ENCODE measurements around the gene RPP40.

RPP40 gene

DNA sequence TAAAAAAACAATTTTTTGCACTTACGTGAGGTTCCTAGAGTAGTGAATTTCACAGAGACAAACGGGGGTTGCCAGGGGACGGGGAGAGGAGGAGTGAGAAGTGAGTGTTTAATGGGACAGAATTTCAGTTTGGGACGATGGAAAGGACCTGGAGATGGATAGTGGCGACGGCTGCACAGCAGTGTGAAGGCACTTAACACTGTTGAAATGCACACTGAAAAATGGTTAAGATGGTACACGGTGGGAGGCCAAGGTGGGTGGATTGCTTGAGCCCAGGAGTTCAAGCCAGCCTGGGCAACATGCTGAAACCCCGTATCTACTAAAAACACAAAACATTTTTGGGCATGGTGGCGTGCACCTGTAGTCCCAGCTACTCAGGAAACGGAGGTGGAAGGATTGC is 31.4 kb downstream of the RPP40 start:
- DNase-seq, result peak in 1 of 10 donors; percentile 15
- intact Hi-C loops (cut with DNase I), result no loop called here

DNA sequence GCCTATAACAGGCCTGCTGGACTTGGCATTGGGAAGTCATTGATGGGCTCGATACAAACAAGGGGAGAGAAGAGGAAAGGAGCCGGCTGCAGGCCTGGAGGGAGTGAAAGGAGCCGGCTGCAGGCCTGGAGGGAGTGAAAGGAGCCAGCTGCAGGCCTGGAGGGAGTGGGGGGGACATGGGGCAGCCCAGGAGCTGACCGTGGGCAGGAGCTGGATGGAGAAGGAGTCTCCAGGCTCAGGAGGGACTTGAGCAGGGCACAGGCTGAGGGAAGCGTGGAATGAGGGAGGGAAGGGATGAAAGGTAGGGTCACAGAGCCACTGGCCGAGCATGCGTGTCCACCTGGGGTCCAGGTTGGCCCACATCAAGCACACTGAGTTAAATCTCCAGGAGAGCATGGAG is 32.0 kb downstream of the RPP40 start:
- intact Hi-C loops (cut with DNase I), result no loop called here
- DNase-seq, result peak in 1 of 10 donors; percentile 39

DNA sequence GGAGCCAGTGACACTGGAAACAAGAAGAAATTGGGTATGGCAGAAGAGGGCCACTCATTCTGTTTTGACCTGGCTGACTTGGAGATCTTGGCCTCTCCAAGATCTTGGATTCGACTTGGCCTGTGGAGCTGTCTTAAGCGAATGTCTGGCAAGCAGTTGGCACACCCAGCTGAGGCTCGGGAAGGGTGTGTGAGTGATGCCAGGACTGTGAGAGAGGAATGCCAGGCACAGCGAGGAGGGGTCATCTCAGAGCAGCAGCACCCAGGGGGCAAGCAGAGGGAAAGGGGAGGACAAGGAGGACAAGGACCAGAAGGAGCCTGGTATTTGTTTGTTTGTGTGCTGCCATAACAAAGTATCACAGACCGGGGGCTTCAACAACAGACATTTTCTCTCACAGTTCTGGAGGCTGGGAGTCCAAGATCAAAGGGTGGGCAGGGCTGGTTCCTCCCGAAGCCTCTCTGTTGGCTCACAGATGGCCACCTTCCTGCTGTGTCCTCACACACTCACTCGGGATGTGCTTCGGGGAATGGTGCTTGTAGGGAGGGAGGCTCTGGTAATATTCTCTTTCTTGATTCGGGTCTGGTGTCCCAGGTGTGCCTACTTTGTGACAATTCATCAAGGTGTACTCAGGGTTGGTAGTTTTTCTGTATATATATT is 33.0 kb downstream of the RPP40 start:
- DNase-seq, result peak in 1 of 10 donors; percentile 79
- intact Hi-C loops (cut with DNase I), result no loop called here

DNA sequence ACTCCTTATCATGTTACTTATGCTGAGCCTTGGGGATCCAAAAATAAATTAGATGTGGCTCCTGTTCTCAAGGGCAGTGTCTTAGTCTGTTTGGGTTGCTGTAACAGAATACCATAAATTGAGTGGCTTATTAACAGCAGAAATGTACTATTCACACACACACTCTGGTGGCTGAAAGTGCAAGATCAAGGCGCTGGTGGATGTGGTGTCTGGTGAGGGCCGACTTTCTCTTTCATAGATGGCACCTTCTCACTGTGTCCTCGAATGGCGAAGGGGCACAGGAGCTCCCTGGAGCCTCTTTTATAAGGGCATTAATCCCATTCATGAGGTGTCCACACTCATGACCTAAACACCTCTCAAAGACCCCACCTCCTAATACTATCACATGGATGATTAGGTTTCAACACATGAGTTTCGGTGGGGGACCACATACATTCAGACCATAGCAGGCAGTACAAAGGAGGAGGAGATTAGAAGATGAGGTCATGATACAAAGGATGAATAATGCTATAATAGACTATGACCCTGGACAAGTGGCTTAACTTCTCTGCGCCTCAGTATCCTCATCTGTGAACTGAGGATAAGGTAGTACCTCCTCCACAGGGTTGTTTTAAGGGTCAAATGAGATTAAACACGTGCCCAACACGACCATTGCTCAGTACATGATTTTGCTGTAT is 34.1 kb downstream of the RPP40 start:
- intact Hi-C loops (cut with DNase I), result no loop called here
- no peak for DNase-seq

DNA sequence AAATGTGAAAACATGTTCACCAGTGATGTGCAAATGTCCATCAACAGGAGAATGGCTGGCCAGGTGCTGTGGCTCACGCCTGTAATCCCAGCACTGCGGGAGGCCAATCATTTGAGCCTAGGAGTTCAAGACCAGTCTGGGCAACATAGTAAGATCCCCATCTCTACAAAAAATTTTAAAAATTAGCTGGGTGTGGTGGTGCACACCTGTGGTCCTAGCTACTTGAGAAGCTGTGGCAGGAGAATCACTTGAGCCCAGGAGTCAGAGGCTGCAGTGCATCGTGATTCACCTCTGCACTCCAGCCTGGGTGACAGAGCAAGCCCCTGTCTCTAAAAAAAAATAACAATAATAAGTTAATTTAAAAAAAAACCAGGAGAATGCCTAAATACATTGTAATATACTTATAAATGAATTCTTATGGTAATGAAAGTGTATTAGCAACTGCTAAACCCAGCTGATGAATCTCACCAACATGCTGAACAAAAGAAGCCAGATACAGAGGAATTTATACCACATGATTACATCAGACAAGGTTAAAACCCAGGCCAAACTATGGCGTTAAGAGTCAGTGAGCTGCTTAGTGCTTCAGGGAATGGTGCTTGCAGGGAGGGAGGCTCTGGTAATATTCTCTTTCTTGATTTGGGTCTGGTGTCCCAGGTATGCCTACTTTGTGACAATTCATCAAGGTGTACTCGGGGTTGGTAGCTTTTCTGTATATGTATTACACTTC is 36.4 kb downstream of the RPP40 start:
- intact Hi-C loops (cut with DNase I), result no loop called here
- no peak for DNase-seq

DNA sequence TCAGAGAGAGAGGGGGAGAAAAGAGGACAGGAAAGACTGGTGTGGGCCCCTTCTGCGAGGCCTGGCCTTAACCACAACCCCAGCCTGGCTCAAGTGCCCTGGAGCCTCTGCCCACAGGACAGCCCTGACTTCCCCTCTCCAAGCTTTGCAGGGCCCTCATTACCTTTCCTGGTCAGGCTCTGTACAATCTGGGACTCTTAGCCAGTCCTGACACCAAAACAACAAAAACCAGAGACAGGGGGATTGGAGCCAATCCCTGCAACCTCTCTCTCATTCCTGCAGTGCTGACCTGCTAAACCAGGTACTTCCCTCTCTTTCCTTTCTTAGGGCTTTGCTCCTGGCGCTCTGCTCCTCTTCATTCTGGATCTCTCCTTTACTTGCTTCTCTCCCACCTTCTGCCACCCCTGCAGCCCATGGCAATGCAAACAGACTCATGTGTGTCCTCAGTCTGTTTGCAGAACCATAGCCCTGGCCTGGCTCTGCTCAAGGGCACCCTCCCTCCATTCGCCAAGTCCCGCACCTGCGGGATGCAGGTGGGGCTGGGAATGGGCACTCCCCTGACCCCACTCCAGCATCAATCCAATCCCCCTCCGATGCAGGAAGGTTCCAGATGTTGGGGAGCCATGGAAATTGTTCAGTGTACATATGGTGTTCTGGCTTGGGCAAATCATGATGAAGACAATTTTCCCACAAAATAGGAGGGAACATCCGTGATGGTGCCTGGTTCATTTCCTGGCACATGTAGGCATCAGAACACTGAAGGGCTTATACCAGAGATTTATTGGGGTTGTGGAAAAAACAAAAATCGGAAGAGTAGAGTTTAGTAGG is 38.1 kb downstream of the RPP40 start:
- intact Hi-C loops (cut with DNase I), result no loop called here
- DNase-seq, result no peak

DNA sequence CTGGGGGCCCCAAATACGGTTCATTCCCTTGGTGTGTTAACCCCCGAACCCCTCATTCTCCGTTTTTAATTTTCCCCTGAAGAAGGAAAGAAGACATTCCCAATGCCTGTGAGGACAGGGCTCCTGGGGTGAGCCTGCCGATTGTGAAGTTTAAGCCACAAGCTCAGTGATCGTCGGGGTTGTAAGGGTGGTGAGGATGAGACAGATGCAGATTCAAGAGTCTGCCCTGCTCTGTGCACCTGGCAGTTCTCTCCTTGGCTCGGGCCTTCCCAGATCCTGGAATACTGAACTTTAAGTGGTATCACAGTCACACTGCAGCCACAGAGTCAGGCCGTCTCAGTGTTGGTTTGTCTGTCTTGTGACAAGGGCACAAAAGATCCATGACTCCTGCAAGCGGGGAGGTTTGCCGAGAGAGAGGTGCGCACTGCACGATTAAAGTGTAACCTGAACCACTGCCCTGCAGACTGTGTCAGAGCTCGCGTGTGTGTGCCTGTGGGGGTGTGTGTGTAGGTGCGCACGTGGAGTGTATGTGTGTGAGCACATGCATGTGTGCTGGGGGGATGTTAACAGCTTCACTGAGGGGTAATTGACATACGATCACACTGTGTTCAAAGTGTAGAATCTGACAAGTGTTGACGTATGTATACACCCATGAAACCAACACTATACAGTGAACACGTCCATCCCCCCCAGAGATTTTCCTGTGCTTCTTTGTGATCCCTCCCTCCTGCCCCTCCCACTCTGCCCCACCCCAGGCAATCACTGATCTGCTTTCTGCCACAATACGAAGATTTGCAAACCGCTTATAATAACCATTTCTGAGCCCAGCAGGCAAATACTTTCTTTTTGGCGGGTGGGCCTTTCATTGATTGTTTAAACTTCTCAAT is 38.9 kb downstream of the RPP40 start:
- intact Hi-C loops (cut with DNase I), result no loop called here
- DNase-seq, result no peak

DNA sequence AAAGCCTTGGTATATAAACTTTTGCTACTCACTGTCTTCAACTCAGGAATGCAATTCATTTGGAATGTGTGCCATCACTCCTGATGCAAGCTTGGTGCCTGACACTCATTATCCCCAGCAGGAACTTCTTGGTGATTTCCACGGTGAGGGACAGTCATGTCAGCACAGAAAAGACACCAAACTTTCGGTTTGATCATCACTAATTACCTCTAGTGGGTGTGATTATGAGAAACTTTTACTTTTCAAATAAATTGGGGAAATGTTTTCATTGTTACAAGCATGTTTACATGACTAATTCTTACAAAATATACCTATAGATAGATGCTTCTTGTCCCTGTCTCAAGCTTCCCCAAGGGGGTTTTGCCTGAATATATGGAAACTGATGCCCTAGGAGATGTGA is 40.9 kb downstream of the RPP40 start:
- no peak for DNase-seq
- intact Hi-C loops (cut with DNase I), result no loop called here

DNA sequence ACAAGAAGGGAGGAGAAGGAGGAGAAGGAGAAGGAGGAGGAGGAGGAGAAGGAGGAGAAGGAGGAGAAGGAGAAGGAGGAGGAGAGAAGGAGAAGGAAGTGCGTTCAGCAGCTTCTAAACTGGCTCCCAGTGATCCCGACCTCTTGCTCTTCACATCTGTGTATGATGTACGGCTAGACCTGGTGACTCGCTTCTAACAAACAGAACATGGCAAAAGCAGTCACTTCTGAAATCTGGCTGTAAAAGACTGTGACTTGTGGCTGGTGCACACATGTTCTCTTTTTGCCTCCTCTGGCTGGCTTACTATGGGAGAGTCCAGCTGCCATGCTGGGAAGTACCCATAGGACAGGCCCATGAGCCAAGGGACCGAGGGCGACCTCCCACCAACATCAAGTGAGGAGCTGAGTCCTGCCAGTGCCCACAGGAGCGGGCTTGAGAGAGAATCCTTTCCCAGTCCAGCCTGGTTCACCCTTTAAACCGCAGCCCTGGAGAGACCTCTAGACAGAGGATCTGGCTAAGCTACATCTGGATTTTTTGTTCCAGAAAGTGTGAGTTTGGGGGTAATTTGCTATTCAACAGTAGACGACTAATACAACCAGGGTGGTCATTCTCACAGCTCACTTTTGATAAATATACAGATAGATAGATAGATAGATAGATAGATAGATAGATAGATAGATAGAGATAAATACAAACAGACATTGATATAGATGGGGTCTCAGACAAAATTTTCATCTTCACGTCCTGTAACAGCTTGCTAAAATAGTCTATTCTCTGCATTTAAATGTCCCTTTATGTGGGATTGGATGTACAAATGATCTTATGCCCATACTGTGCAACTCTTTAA is 42.3 kb downstream of the RPP40 start:
- DNase-seq, result no peak
- intact Hi-C loops (cut with DNase I), result no loop called here

DNA sequence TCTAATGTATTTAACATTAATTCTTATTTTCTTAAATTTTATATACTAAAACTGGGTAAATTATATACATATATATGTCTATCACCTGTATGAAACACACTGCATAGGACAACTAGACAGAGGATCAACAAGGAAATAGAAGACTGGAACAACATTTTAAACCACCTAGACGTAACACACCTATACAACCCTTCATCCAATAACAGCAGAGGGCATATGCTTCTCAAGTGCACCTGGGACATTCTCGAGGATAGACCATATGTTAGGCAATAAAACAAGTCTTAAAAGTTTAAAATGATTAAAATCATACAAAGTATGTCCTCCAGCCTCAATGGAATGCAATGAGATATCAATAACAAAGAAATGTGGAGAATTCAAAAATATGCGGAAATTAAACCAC is 45.2 kb downstream of the RPP40 start:
- intact Hi-C loops (cut with DNase I), result no loop called here
- DNase-seq, result no peak

DNA sequence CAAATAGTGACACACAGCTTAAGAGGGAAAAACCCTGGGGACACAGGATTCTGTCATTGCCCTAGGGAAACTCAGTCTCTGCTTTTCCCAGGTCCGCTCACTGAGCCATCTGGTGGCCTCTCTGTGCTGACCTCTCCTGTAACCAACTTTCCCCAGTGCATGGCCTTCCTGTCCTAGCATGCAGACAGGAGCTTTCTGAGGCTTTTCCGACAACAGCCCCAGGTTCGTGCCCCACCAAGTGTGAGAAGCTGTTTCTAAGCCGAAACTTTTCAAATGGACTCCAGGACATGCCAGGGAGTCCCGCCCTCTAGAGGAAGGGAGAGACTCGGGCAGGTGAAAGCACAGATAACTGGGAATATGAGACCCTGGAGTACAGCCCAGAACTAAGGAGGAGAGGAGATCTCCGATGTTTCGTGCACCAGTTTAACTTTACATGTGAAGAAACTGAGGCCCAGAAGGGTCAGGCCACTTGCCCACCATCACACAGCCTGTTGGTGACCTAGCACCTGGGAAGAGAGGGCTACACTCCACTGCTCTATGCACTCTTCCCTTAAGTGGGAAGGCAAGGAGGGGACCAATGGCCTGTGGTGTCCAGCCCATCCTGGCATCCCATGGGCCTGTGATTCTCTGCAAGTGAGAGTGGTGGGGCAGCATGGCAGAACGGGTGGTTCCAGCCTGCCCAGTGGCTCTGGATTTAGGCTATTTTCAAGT is 46.2 kb downstream of the RPP40 start:
- intact Hi-C loops (cut with DNase I), result no loop called here
- DNase-seq, result no peak

DNA sequence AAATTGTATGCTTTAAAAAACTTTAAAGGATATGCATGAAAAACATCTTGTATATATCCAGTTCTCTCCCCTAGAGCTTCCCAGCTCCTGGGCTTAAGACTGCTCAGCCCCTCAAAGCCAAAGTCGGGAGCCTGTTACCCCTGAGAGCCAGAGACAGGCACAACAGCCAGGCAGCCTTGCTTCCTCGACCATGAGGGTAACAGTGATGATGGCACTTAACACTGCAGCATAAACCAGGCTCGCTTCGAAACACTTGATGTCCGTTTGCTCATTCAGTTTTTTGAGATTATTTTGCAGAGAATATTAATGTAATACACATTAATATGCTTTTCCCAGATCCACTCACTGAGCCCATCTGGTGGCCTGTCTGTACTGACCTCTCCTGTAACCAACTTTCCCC is 47.2 kb downstream of the RPP40 start:
- intact Hi-C loops (cut with DNase I), result no loop called here
- DNase-seq, result no peak

DNA sequence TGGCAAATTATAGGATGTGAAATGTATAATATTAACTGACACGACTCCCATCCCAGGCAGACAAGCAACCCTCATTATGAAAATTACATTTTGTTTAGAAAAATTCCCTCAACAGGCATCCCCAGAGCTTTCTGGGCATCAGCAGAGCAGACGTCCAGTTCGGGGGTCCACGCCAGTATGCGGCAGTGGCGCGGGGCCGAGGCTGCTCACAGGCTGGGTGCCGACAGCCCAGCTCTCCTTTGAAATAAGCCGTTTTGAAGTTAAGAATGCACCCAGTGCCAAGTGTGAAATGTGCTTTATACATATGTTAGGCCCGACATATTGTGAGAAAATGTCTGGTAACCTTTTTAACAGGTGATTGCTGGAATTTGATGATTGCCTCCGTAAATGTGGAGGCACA is 50.4 kb downstream of the RPP40 start:
- DNase-seq, result no peak
- intact Hi-C loops (cut with DNase I), result no loop called here

DNA sequence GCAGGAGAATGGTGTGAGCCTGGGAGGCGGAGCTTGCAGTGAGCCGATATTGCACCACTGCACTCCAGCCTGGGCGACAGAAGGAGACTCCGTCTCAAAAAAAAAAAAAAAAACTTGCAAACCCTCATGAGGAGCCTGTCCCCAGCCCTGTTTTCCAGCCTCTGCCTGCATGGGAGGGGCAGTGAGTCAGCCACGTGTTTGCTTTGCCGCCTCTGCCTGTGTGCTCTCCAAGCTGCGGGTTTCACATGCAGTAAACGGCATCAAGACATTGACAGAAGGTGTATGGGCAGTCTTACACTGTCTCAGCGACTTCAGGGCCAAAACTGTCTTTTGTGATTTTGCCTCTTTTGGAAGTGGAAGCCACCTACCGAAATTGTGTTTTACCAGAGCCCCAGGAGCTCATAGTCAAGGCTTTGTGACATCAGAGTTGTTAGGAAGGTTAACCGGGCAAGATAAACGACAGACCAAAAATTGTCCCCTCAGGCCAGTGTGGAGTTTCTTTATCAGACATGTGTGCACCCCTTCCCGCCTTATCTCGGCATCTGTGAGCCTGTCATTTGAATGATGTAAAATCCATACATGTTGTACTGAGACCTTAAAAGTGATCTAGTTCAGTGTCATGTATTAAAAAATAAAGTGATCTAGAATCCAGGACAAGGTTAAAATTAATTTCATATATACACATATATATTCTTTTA is 52.9 kb downstream of the RPP40 start:
- intact Hi-C loops (cut with DNase I), result no loop called here
- DNase-seq, result no peak

DNA sequence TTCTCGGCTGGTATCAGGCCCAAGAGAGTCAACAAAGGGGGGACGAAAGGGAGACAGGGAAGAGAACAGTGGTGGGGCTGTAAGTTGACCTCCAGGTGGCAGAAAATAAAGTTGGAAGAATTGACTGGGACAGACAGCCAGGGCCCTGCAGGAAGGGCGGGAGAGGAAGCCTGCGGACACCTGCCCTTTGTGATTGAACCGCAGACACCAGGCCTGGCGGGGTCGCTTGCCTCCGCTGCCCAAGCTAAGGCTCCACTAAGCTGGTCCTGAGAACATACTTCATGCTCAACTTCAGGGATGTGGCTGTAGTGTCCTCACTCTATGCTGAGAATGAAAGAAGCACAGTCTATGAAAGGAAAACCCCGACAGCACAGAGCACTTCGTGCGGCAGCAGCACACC is 53.8 kb downstream of the RPP40 start:
- no peak for DNase-seq
- intact Hi-C loops (cut with DNase I), result no loop called here

DNA sequence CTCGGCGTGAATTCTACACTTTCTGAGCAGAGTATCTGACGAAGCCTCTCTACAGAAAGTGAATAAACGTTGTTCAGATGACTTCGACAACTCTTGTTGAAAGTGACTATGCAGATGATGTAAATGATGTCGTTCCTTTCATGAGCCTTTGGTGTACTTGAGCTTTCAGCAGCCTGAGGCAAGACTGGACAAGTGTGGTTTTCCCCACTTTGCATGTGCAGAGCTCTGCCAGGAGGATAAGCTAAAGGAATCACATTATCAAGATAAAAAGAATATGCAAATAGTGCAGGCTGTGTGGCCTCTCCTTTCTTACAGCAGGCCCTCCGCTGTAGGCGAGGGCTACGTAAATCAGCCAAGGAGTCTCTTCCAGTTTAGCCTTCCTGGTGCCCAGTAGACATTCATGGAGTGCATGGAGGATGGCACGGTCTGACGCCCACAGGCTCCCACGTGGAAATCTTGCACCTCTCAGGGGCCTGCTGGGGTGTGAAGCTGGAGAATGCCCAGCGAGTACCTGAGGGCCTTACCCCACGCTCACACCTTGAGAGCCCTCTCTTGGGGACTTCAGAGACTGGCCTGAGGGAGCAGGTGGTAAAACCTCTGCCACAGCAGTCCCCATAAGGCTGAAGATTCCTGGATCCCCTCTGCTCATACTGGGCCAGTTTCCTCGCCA is 54.9 kb downstream of the RPP40 start:
- intact Hi-C loops (cut with DNase I), result no loop called here
- DNase-seq, result no peak

DNA sequence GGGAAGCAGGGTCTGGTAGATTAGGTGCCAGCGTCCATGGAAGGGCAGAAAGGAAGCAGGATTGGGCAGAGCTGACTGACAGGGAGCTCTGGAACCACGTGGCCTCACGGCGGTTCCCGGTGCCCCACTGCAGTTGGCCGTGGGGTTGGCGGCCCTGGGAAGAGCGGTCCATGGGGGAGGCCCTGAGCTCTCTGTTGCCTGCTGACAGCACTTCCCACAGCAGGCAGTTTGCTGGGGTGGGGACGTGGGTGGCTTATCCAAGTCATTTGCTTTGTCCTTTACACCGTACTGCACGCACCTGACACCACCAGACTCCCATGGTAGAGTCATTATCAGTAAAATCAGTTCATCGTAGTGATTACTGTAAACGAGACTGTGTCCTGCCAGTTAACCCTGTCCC is 56.1 kb downstream of the RPP40 start:
- DNase-seq, result no peak
- intact Hi-C loops (cut with DNase I), result no loop called here
